Kasumi-1 (cell line): ENCODE data around the gene PSME1.

Experiments
- DNase-seq, 2 experiments: peaks; one replicate each; lab custom pipeline; 2025; lab: John Stamatoyannopoulos, UW

PSME1 gene

GRCh38 chr14:24130380-24130716 is 5.6 kb upstream of the PSME1 start, which contains the start of gene FITM1:
Gene FITM1, plus strand, starts transcription at chr14:24130659. Its CDS starts 905 bp downstream, at chr14:24131564.
- no peak for DNase-seq

GRCh38 chr14:24130717-24131548 is 5.1 kb upstream of the PSME1 start:
- no peak for DNase-seq

GRCh38 chr14:24131549-24131966 is 4.4 kb upstream of the PSME1 start:
- DNase-seq = no peak

- DNase-seq = no peak
These were observed 3.8 kb upstream of the PSME1 start for GRCh38 chr14:24132061-24132685.

- no peak for DNase-seq
These were observed 3.0 kb upstream of the PSME1 start for GRCh38 chr14:24132976-24133375.

GRCh38 chr14:24133735-24134134 is 2.3 kb upstream of the PSME1 start:
- DNase-seq = peak in 1 of 2 experiments; percentile 25

- peak in 1 of 2 experiments; percentile 50 for DNase-seq
These were observed 485 bp upstream of the PSME1 start for GRCh38 chr14:24135584-24135833.

GRCh38 chr14:24136684-24137528 is 912 bp downstream of the PSME1 start:
- DNase-seq = no peak

GRCh38 chr14:24137529-24138395 is 1.8 kb downstream of the PSME1 start:
- no peak for DNase-seq

GRCh38 chr14:24138396-24139271 is 2.6 kb downstream of the PSME1 start:
- no peak for DNase-seq

GRCh38 chr14:24139272-24139934 is 3.4 kb downstream of the PSME1 start:
- no peak for DNase-seq

GRCh38 chr14:24141097-24141880 is 5.3 kb downstream of the PSME1 start, which contains the start of gene EMC9:
Gene EMC9, minus strand, starts transcription at chr14:24141591. Its CDS starts 287 bp downstream, at chr14:24141304.
- DNase-seq = peak; percentile 99

- no peak for DNase-seq
These were observed 7.5 kb downstream of the PSME1 start for GRCh38 chr14:24143511-24143910.

- no peak for DNase-seq
These were observed 8.5 kb downstream of the PSME1 start for GRCh38 chr14:24144451-24144850.

- DNase-seq = no peak
These were observed 9.2 kb downstream of the PSME1 start for GRCh38 chr14:24145219-24145618.

GRCh38 chr14:24145690-24146452 is 9.9 kb downstream of the PSME1 start:
- peak; percentile 8 to 26 for DNase-seq

- peak; percentile 98 for DNase-seq
These were observed 10.5 kb downstream of the PSME1 start, which contains the start of gene PSME2 for GRCh38 chr14:24146453-24146977. Gene PSME2, minus strand, starts transcription at chr14:24146610. Its CDS starts 29 bp downstream, at chr14:24146581.
